Measurements from ENCODE around the gene TMEM92. TPM values are rescaled to one million over a fixed set of nuclear protein-coding genes. Genes with fewer than 3 reads are reported as not detected.

Gene TMEM92
- total RNA-seq, 1 experiment from 2014 or later = 6.6 TPM

DNA sequence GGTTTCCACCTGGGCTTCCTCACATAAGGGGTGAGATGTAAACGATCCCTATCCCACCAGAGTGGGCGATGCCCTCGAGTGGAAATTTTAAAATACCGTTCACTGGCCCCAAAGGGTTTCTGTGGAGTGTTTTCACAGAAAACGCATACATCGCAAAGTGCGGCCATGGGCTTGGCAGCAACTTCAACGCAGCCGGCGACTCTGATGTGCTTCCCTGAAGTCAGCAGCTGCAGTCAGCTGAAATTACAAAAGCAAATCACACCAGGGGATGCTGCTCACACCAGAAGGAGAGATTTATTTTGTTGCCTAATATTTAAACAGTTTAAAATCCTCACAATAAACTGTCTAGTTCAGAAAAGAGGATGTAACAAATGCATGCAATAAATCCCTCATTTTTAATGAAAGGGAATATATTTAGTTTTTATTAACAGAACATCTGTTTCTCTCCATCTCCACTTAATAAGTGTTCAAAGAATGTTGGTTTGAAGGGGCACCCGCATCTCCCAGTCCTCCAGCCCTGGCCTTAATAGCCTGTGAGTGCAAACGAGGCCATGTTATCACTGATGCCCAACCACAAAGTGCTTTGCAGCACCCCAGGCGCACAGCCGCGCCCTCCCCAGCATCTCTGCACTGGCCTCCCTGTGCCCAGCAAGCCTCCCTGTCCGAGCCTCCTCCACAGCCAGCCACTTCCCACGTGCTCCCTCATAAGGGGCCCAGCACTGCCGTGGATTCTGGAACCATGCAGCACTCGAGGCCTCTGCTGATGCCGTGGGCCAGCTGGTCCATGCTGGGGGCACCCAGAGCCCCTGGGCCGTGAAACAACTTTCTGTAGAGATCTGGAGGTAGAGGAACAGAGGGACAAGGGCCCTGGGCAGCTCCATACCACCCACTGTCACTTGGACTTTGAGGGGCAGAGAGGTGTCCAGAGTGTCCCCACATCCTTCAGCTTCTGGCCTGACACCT lies 54.4 kb downstream of the TMEM92 start:
- no peak for DNase-seq (ENCODE audit: low read depth, low spot score)
- intact Hi-C loops (cut with micrococcal nuclease) = no loop called here
- no peaks in the 10 kb centered on the region for H3K9me3 ChIP-seq (ENCODE audit: control insufficient read depth in 1 of 2, insufficient read depth in 1 of 2, low read depth in 1 of 2, low read length in 2 of 2)
- ChIA-PET RAD21 (ENCODE audit: low non-redundant PET in 1 of 2, low total read pairs in 2 of 2, uncharacterized antibody in 2 of 2, unreplicated experiment in 2 of 2) (no interaction called here), CTCF (no interaction called here), POLR2A (no interaction called here)
- no peaks in the 10 kb centered on the region for H4K20me1 ChIP-seq (ENCODE audit: insufficient read depth)
- H3K9ac ChIP-seq (ENCODE audit: low read length) = no peak overlapping the region
- H3K4me1 ChIP-seq (ENCODE audit: control insufficient read depth in 1 of 2, insufficient read depth in 2 of 2, low read length in 2 of 2) = no peaks in the 10 kb centered on the region
- H3K4me3 ChIP-seq (replicated peaks in 1 of 2; ENCODE audit: low read depth in 1 of 2, low read length in 2 of 2) = no peak overlapping the region
- no peak for ATAC-seq
- no peaks in the 10 kb centered on the region for H3K79me2 ChIP-seq (ENCODE audit: insufficient read depth, low read length)
- no peak overlapping the region for H2AFZ ChIP-seq (ENCODE audit: low read depth, low read length, poor library complexity, severe bottlenecking)
- no peak overlapping the region for H3K27ac ChIP-seq (ENCODE audit: low read depth, low read length)
- no peaks in the 10 kb centered on the region for H3K9me2 ChIP-seq (ENCODE audit: insufficient read depth)
- no peaks in the 10 kb centered on the region for H3K36me3 ChIP-seq (ENCODE audit: control insufficient read depth in 1 of 2, insufficient read depth in 2 of 2, low read length in 2 of 2)
- H3K27me3 ChIP-seq (ENCODE audit: insufficient read depth, low read length) = no peaks in the 10 kb centered on the region
- no TSS peak for BruUV-seq (replicated peaks)
- no peak overlapping the region for H3K4me2 ChIP-seq (ENCODE audit: low read length)
- TF ChIP-seq, protein P1, sequence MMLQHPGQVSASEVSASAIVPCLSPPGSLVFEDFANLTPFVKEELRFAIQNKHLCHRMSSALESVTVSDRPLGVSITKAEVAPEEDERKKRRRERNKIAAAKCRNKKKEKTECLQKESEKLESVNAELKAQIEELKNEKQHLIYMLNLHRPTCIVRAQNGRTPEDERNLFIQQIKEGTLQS (IDR thresholded peaks at IDR 0.05) = no peak
- TF ChIP-seq, protein P2, sequence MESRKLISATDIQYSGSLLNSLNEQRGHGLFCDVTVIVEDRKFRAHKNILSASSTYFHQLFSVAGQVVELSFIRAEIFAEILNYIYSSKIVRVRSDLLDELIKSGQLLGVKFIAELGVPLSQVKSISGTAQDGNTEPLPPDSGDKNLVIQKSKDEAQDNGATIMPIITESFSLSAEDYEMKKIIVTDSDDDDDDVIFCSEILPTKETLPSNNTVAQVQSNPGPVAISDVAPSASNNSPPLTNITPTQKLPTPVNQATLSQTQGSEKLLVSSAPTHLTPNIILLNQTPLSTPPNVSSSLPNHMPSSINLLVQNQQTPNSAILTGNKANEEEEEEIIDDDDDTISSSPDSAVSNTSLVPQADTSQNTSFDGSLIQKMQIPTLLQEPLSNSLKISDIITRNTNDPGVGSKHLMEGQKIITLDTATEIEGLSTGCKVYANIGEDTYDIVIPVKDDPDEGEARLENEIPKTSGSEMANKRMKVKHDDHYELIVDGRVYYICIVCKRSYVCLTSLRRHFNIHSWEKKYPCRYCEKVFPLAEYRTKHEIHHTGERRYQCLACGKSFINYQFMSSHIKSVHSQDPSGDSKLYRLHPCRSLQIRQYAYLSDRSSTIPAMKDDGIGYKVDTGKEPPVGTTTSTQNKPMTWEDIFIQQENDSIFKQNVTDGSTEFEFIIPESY (IDR thresholded peaks at IDR 0.05; ENCODE audit: extremely low read depth, insufficient replicate concordance, low read length) = no peak
- TF ChIP-seq TCF7L2 (IDR thresholded peaks at IDR 0.05; ENCODE audit: borderline replicate concordance, extremely low read depth, insufficient read depth, insufficient read length) (no peak), YY1 (IDR thresholded peaks at IDR 0.05; ENCODE audit: extremely low read depth, insufficient replicate concordance, low read depth, low read length) (no peak)
